Stimulated activated CD8-positive, alpha-beta memory T cell treated with anti-CD3 and anti-CD28 coated beads, Interleukin-4, amount 100 ng/mL, for 48 hours (primary cell): ENCODE measurements around the gene KIF5A.
"Not testable (repeated sequence)": the region's sequence is repeated elsewhere in the genome, so short reads cannot be mapped to it uniquely, and the experiment has no call there.

Source experiments
- DNase-seq: peaks from one replicate; pipeline ENCODE4 v3.0.0-alpha.2; 2020

The KIF5A gene

GRCh38 chr12:57558864-57559263 lies 9.0 kb downstream of the KIF5A start:
- no peak for DNase-seq

- DNase-seq = no peak
These were observed 10.7 kb downstream of the KIF5A start for GRCh38 chr12:57560516-57560915.

- not testable (repeated sequence) for DNase-seq
These were observed 11.3 kb downstream of the KIF5A start for GRCh38 chr12:57561117-57561516.

- DNase-seq = no peak
These were observed 13.5 kb downstream of the KIF5A start for GRCh38 chr12:57563358-57563757.

DNA sequence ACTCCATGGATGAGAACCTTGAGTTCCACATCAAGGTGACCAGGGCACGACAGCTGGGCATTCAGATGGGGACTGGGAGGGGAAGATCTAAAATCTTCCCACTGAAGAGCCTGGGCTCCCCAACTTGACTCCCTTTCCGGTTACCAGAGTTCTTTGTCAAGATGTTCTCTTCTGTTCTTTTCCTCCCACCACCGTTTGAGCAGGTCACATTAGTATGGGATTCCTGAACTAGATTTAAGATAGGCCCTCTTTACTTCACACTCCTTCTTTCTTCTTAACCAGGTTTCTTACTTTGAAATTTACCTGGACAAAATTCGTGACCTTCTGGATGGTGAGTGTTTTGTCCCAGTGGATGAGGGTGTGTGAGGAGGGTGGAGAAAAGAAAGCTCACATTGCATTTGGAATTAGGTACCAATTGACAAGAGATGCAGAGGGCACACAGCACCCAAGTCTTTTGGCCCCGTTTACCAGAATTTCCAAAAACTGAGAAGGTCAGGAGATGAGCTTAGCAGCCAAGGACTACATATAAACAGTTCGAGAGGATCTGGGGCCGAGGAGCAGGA lies 14.4 kb downstream of the KIF5A start:
- no peak for DNase-seq

- no peak for DNase-seq
These were observed 19.0 kb downstream of the KIF5A start for GRCh38 chr12:57568838-57569237.

DNA sequence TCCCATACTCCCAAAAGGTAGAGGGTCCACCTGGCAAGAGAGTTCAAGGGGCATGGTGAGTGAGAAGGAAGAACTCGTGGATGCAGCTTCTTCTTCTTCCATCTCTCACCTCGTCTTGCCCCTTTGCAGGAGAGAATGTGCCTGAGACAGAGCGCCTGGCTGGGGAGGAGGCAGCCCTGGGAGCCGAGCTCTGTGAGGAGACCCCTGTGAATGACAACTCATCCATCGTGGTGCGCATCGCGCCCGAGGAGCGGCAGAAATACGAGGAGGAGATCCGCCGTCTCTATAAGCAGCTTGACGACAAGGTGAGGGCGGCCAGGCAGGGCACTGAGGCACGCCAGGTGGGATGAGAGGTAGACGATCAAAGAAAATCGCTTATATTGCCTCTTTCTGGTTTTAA lies 20.0 kb downstream of the KIF5A start:
- no peak for DNase-seq

DNA sequence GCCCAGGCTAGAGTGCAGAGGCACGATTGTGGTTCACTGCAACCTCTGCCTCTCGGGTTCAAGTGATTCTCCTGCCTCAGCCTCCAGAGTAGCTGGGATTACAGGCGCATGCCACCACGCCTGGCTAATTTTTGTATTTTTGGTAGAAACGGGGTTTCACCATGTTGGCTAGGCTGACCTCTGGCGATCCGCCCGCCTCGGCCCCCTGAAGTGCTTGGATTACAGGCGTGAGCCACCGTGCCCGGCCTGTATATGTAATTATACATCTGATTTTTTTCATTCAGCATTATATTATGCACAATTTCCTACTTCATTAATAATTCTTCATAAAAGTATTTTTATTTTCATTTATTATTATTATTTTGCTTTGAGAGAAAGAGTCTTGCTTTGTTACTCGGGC lies 20.6 kb downstream of the KIF5A start:
- DNase-seq = not testable (repeated sequence)

DNA sequence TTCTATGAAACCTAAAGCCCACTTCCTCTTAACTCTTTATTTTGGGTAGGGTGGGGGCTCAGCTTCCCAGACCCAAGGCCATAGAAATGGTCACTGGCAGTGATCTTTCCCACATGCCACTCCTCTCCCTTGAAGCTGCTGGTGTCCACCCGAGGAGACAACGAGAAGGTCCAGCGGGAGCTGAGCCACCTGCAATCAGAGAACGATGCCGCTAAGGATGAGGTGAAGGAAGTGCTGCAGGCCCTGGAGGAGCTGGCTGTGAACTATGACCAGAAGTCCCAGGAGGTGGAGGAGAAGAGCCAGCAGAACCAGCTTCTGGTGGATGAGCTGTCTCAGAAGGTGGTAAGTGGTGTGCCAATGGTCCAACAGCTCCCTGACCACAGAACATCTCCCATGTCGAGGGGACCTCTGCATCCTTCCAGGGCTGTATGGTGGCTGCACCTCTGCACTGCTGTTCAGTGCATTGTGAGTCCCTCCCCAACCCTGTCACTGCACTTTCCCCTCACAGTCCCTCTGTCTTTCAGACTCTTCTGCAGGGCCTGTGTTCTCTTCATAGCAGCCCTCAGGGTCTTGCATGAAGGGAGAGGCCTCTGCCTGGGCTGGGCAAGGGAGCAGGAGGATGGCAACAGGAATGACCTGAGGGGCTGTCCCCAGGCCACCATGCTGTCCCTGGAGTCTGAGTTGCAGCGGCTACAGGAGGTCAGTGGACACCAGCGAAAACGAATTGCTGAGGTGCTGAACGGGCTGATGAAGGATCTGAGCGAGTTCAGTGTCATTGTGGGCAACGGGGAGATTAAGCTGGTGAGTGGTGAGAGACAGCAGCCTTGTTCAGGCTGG lies 22.3 kb downstream of the KIF5A start:
- DNase-seq = no peak

GRCh38 chr12:57574795-57575194 lies 25.0 kb downstream of the KIF5A start:
- DNase-seq = no peak

DNA sequence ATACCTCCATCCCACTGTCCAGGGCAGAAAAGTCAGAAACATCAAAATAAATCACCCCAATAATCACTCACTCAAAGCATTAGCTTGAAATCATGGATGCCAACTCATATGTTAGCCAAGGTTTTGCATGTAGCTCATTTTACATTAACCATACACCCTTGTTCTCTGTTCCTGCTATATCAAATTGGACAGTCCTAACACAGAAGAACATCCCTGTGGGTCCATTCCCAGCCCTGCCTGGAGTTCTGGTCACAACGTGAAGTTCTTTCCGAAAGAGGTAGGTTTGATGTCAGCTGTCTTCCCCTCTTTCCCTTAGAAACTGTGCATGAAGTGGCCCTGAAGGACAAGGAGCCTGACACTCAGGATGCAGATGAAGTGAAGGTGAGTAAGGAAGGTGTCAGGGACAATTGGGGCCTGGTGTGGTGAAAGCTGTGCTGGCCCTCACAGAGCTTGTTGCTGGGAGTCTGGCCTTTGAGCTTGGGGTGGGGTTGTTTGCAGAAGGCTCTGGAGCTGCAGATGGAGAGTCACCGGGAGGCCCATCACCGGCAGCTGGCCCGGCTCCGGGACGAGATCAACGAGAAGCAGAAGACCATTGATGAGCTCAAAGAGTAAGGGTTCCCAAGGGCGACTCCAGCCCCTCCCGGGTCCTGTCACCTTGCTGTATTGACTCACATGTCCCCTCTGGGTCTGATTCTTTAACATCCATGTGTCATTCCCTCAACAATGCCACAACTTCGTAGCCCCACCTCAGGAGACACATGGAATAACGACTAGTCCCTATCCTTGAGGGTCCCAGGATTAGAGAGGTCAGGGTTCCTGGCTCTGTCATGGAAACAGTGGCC lies 26.1 kb downstream of the KIF5A start:
- DNase-seq = no peak

- DNase-seq = no peak
These were observed 26.8 kb downstream of the KIF5A start for GRCh38 chr12:57576613-57577160.

GRCh38 chr12:57577981-57578758 lies 28.3 kb downstream of the KIF5A start:
- DNase-seq = no peak

DNA sequence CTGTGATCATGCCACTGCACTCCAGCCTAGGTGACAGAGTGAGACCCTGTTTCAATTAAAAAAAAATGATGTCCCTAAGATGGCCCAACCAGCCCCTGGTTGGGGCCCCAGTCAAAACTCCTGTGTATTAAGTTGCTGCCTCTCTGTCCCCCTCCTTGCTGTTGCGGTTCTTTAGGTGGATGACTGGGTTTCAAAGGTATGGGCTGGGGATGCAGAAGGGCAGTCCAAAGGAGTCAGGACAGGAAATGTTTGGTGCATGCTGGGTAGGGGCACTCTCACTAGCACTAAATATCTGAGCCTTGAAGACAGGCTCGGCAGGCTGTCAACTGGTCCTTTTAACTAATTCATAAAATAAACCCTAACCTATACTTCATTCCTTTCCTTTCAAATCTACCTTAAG lies 29.2 kb downstream of the KIF5A start:
- DNase-seq = no peak

- no peak for DNase-seq
These were observed 30.0 kb downstream of the KIF5A start for GRCh38 chr12:57579677-57580465.

DNA sequence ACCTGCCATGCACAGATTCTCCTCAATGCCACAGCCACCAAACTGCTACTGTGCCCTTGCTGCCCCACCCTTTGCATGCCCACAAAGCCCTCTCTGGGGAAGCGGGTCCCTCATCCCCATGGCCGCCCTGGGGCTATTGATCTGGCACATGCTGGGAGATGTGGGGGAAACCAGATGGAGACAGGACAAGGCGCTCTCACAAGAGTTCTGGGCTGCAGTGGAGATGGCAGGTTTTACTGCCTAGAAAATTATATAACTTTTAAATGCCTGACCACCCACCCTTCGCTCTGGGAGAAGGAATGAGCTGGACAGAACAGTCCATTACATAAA lies 30.6 kb downstream of the KIF5A start:
- DNase-seq = no peak

GRCh38 chr12:57581802-57582201 lies 32.0 kb downstream of the KIF5A start:
- no peak for DNase-seq

DNA sequence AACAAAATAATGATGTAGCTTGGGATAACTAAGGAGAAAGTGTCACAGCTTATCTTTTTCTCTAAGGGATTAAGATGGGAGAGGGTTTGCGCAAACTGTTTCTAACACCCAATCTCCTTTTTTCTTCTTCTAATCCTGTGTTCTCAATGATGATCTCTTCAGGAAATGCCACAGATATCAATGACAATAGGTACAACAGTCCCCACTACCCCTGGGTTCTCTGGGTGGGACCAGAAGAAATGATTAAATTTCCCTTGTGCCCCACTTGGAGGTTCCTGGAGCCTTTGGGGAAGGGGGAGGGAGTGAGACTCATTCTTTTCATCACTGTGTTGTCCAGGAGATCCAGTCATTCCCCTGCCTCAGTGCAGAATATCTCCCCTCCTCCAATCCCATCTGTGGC lies 32.6 kb downstream of the KIF5A start:
- DNase-seq = no peak

DNA sequence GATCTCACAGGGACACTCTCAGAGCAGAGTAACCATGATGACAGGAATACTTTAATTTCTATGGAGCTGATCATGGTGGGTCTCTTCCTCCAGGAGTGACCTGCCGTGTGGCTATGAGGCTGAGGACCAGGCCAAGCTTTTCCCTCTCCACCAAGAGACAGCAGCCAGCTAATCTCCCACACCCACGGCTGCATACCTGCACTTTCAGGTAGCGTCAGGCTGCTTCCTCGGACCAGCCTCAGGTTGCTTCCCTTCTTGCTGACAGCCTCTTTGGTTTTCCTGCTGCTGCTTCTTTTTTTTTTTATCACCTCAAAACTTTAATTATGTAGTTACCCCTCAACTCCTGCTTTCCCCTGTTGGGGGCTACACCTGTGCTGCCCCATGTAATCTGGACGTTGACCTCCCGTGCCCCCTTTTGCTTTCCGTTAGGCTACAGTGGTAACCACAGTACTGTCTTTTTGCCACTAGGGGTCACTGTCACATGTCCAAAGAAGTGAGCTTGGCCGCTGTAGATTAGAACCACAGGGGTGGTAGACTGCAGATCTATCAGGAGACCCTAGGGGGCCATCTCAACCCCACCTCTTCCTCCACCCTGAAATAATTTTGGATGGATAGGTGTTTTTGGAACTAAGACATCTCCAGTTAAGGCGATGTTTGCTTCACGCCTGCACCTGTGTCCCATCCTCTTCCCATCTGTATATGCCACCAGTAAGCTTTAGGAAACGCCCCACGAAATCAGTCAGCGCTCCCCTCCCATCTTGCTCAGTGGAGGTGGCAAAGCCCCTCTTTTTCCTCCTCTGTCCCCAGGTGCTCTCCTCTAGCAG lies 33.4 kb downstream of the KIF5A start:
- peak; percentile 74 for DNase-seq

- DNase-seq = no peak
These were observed 34.2 kb downstream of the KIF5A start for GRCh38 chr12:57584050-57584449.

DNA sequence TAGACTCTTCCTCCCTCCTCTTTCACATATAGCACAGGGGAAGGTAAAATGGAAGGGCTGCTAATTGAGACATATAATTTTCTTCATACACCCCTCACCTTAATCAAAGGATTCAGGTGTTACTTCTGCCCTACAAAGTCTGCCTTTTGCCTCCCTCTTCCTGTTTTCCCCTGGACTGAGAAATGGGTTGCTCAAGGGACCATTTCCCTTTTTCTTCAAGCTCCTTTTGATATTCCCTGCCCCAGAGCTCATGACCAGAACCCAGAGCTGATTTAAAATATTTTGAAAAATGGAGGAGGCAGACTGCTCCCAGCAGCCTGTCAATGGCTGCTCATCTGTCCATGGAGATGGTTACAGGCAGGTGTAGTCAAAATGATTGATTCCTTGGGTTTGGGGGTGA lies 34.8 kb downstream of the KIF5A start:
- DNase-seq = no peak
